ENCODE measurements around the gene COBL. TPM values are rescaled to one million over a fixed set of nuclear protein-coding genes. Genes with fewer than 3 reads are reported as not detected.

COBL gene
- total and polyA plus RNA-seq, 2 of the 8 experiments (the other 6 are each of a cell fraction or from before 2014, with no cell fraction given): 13.8 to 40.4 TPM

GRCh38 chr7:51278797-51279196 lies 37.8 kb downstream of the COBL start:
- H3K4me3 ChIP-seq (ENCODE audit: extremely low read depth in 1 of 4, insufficient read depth in 2 of 4, low read depth in 3 of 4, low read length in 4 of 4): no peak overlapping the region
- no peak overlapping the region for H2AFZ ChIP-seq (ENCODE audit: low read length)
- H3K36me3 ChIP-seq (ENCODE audit: control insufficient read depth in 2 of 4, insufficient read depth in 4 of 4, low read length in 3 of 4): no peaks in the 10 kb centered on the region
- H3K4ac ChIP-seq (replicated peaks; ENCODE audit: insufficient read length, low read depth, low read length): no peak overlapping the region
- no peak overlapping the region for H2AK5ac ChIP-seq (ENCODE audit: low read depth, low read length)
- WGBS, 2 experiments (ENCODE audit: extremely low coverage in 1 of 2, insufficient coverage in 1 of 2, insufficient read length in 1 of 2, insufficient replicate concordance in 2 of 2, low coverage in 1 of 2, low lambda C conversion rate in 2 of 2, missing lambda C conversion rate in 1 of 2): 84% methylated on average over 6 of the region's 6 CpGs; no CpG with 5 or more reads in 1 of the 2 experiments
- no peak overlapping the region for H4K91ac ChIP-seq (replicated peaks; ENCODE audit: insufficient read length, low read length)
- H2BK5ac ChIP-seq (ENCODE audit: low read depth, low read length): no peak overlapping the region
- no peak overlapping the region for H2BK15ac ChIP-seq (ENCODE audit: low read length)
- H3K79me2 ChIP-seq (ENCODE audit: control insufficient read depth in 1 of 2, insufficient read depth in 2 of 2, low read length in 2 of 2): peaks cover 0 to 87% of the 10 kb centered on the region in 2 experiments; a peak in 3 of 4 replicates
- H3K79me1 ChIP-seq (ENCODE audit: low read depth, low read length): peaks cover 17% of the 10 kb centered on the region
- CTCF ChIA-PET (ENCODE audit: partially characterized antibody): interaction anchor here (1.9 kb wide), 1 partner anchor 52 kb away, joined by 6 read pairs; no protein-coding TSS in a partner anchor
- H3K4me1 ChIP-seq (replicated peaks in 1 of 4; ENCODE audit: control insufficient read depth in 3 of 4, insufficient read depth in 4 of 4, low read length in 3 of 4): peaks cover 0 to 6% (median 6%) of the 10 kb centered on the region in 4 experiments; a peak in 5 of 7 replicates
- peaks cover 3 to 10% of the 10 kb centered on the region in 2 experiments for H4K20me1 ChIP-seq (replicated peaks in 1 of 2; ENCODE audit: control insufficient read depth in 1 of 2, insufficient read depth in 2 of 2, low read length in 2 of 2)
- H3K14ac ChIP-seq (ENCODE audit: insufficient read length): no peak overlapping the region
- no peaks in the 10 kb centered on the region for H3K27me3 ChIP-seq (replicated peaks in 1 of 4; ENCODE audit: control insufficient read depth in 3 of 4, extremely low read depth in 1 of 4, insufficient read depth in 3 of 4, low read length in 3 of 4)
- no peak overlapping the region for H3K9ac ChIP-seq (replicated peaks in 1 of 4; ENCODE audit: extremely low read depth in 1 of 4, low read depth in 3 of 4, low read length in 3 of 4)
- H4K5ac ChIP-seq (ENCODE audit: insufficient read length, low read depth, low read length): no peak overlapping the region
- H2BK12ac ChIP-seq (ENCODE audit: low read depth, low read length): no peak overlapping the region
- H3K23me2 ChIP-seq (ENCODE audit: low read depth, low read length): no peaks in the 10 kb centered on the region; the same call in 1 of the 2 replicates
- FAIRE-seq (no peak), DNase-seq (ENCODE audit: low read depth in 1 of 2, low spot score in 2 of 2) (peak in 1 of 2 experiments; percentile 35)
- H2BK20ac ChIP-seq (ENCODE audit: low read length): no peak overlapping the region
- no peak overlapping the region for H3K23ac ChIP-seq (ENCODE audit: insufficient read length)
- POLR2A ChIA-PET (ENCODE audit: partially characterized antibody): no interaction called here
- H4K8ac ChIP-seq (ENCODE audit: extremely low read depth, insufficient read depth, low read length): no peak overlapping the region
- H2BK120ac ChIP-seq (replicated peaks; ENCODE audit: low read depth, low read length): no peak overlapping the region
- H3K9me3 ChIP-seq (ENCODE audit: insufficient read depth in 2 of 2, low read depth in 1 of 2, low read length in 1 of 2): no peaks in the 10 kb centered on the region
- H3K18ac ChIP-seq (ENCODE audit: extremely low read depth, low read length): no peak overlapping the region
- TF ChIP-seq HDAC2 (IDR thresholded peaks at IDR 0.05; ENCODE audit: borderline replicate concordance in 1 of 2, low read depth in 2 of 2, low read length in 2 of 2) (no peak), SIX5 (IDR thresholded peaks at IDR 0.05; ENCODE audit: low read depth, low read length) (no peak), KDM4A (IDR thresholded peaks at IDR 0.05; ENCODE audit: low read depth, low read length, severe bottlenecking) (no peak), CBX8 (IDR thresholded peaks at IDR 0.05; ENCODE audit: borderline replicate concordance, low read depth, low read length) (no peak), EZH2 (IDR thresholded peaks at IDR 0.05; ENCODE audit: low read depth, low read length, severe bottlenecking) (no peak), HDAC6 (IDR thresholded peaks at IDR 0.05; ENCODE audit: low read depth, low read length) (no peak), BRCA1 (IDR thresholded peaks at IDR 0.05; ENCODE audit: low read depth, low read length) (no peak)
- H3K4me2 ChIP-seq (ENCODE audit: insufficient read depth in 1 of 2, low read depth in 2 of 2, low read length in 2 of 2): no peak overlapping the region
- H3K27ac ChIP-seq (ENCODE audit: low read depth, low read length): no peak overlapping the region
- H3K56ac ChIP-seq (replicated peaks; ENCODE audit: insufficient read length, low read depth, low read length): no peak overlapping the region
